HG02798 (cell line): ENCODE results near the gene LRRC10.

Experiments used
- ATAC-seq: cut with Tn5 transposase; IDR thresholded peaks from one replicate; pipeline ENCODE4 v1.9.1; 2021; ENCODE audit warnings: mild to moderate bottlenecking; ENCODE audit not compliant: unreplicated experiment, poor library complexity

Gene LRRC10, protein sequence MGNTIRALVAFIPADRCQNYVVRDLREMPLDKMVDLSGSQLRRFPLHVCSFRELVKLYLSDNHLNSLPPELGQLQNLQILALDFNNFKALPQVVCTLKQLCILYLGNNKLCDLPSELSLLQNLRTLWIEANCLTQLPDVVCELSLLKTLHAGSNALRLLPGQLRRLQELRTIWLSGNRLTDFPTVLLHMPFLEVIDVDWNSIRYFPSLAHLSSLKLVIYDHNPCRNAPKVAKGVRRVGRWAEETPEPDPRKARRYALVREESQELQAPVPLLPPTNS

DNA sequence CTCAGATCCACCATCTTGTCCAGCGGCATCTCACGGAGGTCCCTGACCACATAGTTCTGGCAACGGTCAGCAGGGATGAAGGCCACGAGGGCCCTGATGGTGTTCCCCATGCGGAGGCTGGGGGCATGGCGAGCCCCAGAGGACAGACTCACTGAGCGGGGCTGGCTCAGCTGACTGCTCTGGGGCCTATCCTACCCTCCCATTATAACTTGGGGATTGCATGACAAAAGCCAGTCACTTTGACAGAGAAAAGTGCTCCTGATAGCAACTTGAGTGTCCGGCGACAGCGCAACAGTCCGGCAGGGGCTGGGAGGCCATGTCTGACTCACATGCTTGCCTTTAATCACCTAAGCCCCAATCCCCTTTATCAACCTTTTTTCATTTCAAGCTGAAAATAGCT, at the start of gene LRRC10:
LRRC10 (minus strand) TSS at position 179 of the 400 bp plus-strand sequence; CDS start at position 110, 69 bp downstream.
- no peak for ATAC-seq

DNA sequence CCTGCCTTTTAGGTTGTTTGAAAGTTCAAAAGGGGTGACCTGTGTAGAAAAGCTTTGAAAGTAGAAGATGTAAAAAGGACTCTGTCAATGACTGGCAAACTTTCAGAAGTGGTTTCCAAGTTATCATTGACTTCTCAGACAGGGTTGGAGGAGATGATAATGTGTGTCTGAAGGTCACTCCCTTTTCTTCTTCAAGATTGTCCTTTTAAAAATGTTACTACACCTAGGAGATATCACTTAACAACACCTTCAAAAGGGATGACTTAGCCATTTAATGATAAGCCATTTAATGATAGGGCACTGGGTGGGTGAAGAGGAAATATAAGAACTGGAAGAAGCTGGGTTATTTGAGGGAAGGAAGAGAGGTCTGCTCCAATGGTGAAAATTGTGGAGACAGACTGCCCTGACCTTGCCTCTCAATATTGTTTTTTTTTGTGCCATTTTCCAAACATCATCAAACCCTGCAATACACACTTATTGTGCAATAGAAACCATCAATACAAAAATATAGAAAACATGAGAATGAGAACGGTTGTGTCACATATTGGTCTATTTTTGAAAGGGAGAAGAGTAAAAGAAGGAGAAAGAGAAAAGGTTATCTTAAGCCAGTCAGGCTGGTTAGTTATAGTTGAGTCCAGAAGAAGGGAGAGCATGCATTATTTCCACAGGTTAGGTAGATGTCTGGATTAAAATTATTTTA, 49.6 kb upstream of the LRRC10 start:
- no peak for ATAC-seq

DNA sequence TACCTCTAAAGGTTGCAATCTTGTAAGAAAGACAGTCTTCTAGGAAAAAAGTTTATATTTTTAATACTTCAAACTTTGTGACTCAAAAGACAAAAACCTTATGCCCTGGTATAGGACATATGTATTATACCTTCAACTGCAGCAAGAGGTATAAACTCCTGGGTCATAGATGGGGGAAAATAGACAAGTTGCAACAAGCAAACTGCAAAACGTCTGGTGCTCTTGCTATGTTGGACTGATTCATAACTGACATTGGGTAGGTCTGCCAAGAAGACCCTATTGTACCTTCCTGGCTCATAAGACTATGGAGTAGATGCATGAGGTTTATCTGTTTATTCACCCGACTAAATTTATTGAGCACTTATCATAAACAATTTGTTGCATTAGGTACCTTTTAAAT, 47.5 kb upstream of the LRRC10 start:
- no peak for ATAC-seq

DNA sequence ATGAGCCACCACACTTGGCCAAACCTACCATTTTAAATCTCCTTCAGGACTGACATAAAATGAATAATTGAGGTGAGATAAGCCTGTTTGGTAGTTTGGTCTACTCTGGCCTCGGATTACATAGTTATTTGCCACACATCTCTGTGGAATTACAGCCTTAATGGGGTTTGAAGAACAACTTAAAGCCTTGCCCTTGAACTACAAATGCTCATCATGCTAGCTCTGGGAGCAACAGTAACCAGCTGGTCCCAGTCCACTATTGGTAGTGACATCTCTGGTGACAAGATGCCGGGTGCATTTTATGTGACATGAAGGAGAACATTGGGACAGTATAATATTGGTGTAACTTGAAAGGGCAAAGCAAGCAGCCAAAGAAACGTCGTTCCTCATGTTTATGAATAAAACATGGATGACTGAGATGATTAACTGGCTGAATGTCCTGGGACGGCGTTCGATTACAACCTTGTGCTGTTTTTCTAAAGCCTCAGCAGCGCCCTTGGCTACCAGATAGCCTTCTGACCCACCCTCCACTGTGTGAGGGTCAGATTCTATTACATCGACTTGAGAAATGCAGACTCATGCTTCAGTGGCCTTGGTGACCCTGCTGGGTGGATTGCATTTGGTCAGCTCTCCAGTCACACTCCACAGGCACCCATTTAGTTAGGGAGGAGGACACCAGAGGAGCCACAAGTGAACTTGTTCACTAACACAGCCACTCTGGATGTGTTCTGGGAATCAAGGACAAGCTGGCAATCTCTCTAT, 46.9 kb upstream of the LRRC10 start:
- ATAC-seq, result no peak

DNA sequence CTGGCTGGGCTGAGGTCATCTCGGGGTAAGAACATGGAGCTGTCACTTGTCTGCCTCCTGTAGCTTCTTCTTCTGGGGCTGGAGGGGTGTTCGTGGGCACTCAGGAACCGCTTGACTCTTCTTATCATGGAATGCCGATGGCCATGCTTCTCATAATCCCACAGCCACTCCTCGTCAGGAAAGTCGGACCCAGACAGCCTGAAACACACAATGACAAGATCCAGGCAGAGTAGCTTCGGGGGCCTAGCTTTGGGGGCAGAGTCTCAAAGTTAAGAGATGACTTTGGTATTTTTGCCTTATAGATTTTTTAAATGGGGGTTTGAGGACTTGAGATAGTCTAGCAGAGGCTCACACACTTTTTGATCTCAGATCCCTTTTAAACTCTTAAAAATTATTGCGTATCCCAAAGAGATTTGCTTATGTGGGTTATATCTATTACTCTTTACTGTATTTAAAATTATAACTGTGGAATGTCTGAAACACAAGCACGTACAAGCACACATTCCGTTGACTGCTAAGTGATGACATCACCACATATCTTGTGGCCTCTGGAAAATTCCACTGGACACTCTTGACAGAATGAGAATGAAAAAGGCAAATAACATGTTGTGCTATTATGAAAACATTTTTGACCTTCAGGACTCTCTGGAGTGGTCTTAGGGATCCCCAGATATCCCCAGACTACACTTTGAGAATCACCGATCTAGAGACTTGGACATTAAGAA, 45.1 kb upstream of the LRRC10 start:
- no peak for ATAC-seq

DNA sequence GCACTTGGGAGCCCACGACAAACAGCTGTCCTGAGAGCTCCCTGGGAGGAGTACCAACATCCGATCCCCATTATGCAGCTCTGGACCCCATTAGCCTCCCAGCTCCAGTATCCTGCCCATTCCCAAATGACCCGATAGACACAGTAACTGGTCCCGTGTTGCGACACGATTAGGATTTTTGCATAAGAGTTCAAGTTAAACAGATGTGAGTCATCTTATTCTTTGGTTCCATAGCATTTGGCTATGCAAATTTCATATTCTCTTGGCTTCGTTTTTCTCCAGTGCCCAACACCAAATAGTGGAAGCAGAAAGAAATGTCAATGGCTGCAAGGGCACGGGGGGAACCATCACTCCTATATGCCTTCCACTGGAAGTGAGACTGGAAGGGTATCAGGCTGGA, 43.0 kb upstream of the LRRC10 start:
- ATAC-seq, result no peak

DNA sequence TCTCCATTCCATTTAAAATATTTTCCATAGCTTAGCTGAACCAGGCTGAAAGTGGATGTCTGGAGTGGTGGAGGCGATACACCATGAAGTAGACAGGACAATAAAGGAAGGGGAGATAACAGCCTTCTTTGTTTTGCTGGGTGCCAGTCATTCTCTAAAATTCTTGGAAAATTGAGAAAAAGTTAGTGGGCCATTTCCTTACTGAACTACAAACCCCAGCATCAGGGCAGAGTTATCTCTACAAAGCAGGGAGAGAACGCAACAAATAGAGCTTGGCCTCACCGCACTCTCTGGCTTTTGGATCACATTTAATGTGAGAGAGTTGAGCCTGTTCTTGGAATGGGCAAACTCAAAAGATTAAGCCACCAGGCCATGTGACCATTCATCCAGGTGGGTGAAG, 41.2 kb upstream of the LRRC10 start:
- ATAC-seq, result no peak

DNA sequence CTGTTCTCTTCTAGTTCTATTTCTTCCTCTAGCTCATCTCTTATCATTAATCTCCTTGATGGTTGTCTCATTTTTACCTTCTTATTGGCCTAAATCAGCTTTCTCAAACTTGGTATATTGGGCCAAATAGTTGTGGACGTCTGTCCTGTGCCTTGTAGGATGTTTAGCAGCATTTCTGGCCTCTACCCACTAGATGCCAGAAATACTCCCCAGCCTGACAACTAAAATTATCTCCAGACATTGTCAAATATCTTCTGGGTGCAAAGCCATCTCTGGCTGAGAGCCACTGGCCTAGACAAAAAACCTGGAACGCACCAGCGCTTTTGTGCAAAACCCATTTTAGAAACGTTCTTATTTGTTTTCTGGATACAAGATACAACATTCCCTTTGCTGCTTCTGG, 38.8 kb upstream of the LRRC10 start:
- ATAC-seq, result no peak

DNA sequence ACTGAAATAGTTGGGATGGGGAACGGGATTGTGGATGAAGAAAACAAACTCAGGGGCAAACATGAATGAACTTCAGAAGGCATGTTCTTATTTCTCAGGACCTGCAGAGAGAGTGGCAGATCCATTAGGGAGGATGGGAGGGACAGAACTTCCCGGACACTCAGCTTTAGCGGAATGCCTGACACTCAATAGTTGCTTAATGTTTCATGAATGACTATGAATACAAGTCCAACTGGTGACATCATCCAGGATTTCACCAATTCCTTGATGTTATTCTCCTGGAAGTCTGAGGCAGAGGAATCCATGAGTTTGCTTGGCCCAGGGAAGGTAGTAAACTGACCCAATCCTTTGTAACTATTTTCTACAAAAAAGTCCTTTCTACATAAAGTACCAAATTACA, 37.8 kb upstream of the LRRC10 start:
- ATAC-seq, result no peak

DNA sequence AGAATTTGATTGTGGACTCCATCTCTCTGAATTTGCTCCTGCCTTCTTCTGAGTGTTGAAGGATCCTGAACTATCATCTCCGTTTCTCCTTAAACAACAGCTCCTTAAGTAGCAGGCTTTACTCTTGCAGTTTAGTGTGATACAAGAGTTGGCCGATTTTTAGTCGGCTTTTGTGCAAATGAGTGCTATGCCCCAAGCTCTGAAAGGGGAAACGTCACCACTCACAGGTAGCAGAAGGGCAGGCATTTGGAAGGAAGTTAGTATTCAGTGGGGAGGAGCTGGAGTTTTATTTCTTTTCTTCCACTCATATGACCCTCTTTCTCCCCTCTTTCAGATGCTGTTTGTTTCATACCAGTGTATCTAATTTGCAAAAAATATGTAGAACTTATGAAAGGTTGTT, 36.5 kb upstream of the LRRC10 start:
- ATAC-seq, result no peak

DNA sequence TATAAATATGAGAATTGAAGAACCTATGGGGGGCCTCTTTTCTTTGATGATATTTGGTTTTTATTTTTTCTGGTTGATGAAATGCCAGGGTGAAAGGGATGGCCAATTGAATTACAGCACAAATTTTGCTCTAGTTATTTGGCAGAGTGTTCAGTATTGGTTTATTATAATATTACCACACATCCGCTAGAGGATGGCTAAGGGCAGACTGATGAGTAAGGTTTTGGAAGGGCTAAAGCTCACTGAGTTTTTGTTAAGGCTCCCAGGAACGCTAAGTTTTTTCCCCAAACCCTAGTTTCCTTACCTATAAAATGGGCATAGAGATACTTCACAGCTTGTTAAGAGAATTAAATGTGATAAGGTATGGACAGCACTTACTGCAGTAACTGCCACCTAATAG, 34.3 kb upstream of the LRRC10 start:
- ATAC-seq, result no peak

DNA sequence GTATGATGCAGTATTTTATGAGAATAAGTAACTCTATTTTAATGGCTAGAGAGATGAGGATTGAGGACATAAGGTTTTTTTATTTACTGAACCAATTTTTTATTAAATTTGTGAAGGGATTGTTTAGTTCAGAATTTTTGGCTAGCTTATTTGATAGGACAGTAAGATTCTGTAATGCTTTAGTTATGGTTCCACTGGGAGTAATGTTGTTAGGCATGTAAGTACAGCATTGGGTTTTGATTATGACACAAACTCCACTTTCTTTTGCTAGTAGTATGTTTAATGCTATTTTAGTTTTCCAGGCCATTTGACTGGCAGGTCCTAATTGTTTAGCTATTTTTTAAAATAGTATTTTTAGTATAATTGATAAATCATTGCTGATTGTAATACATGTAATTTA, 33.8 kb upstream of the LRRC10 start:
- no peak for ATAC-seq

DNA sequence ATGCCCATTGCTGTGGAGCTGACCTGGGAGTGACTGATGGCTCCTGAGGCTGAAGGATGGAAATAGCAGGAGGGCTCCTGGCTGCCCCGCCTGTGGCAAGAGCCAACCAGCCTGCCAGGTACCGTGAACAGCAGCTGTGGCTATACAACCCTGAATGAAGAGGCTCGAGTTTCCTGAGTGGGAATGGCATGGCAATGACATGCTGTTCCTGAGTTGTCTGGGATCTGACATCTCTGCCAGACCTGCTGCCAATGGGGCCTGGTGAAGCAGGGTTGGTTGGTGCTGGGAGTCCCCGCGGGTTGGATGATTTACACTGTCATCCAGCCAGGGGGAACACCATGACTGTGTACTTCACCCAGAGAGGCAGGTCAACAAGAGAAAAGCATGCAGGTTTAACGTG, 31.8 kb upstream of the LRRC10 start:
- no peak for ATAC-seq

DNA sequence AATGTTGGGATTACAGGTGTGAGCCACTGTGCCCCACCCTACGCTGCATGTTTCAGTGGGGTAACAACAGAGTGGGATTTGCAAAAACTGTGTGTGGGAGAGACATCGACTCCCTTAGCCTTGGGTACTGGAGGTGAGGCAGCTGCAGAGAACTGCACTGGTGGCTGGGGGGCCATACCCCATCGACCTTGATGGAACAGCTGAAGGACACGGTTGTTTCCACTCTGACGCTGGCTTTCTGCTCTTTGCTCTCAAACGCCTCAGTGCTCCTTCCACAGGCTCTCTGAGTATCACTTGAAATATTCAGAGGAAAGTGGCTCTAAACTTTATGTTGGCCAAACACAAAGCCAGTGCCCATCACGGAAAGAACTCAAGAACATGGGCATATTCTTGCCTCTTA, 30.8 kb upstream of the LRRC10 start:
- ATAC-seq, result no peak

DNA sequence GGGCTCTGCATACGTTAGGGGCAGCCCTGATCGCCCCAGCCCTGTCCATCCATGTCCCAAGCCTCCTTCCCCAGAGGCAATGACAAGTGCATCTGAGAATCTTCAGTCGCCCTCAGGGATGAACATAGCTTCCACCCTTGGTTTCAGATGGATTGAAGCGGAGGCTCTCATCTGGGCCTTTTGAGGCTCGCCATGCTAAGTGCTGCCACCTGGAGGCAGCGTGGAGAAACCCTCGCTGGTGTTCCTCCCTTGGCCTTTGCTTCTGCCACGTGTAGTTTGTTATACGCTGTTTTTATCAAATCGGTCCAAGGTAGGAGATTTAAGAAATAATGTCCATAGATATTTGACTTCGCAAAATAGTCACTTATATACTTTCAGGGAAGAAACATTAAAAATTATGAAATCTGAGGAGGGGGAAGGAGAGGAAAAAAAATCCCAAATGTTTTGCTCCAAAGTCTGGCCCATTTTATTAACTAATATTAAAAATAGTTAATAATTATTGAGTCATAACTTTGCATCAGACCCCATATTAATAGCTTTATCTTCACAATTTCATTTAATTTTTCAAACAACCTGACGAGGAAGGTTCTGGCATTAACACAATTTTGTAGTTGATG, 28.8 kb upstream of the LRRC10 start:
- peak; percentile 92 for ATAC-seq

DNA sequence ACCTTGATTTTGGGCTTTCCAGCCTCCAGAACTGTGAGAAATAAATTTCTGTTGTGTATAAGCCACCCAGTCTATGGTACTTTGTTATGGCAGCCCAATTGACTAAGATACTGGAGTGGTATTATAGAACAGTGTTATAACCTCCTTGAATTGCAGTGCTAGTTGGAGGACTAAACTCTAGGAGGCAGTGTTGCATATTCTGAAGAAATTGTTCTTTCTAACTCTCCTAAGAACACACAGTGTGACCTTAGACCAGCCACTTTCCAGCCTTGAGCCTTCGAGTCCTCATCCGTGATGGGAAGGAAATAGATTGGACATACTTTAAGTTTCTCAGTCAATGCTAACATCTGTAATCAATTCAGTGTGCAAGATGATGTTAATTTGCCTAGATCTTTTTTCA, 22.4 kb upstream of the LRRC10 start:
- ATAC-seq, result no peak

DNA sequence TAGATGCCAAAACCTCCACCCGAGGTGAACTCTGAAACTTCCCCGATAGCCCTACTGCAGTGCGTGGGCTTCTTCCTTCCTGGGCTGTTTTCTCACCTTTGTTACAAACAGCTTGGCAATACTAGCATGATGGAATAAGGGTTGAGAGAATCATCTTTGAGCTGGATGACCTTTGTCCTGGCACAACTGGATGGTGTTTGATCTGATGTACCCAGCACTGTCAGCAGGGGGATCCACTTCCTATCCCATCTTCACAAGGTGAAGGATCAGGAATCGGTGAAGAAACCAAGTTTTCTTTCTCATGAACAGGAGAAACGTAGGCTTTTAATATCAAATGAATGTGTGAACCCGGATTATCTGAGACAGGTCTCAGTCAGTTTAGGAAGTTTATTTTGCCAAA, 19.5 kb upstream of the LRRC10 start:
- ATAC-seq, result no peak

DNA sequence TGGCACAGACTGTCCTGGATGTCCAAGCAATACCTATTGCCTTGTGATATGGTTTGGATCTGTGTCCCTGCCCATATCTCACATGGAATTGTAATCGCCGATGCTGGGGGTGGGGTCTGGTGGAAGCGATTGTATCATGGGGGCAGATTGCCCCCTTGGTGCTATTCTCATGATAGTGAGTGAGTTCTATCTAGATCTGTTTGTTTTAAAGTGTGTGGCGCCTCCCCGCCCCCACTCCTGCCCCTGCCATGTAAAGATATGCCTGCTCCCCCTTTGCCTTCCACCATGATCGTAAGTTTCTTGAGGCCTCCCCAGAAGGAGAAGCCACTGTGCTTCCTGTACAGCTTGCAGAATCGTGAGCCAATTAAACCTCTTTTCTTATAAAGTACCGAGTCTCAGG, 16.8 kb upstream of the LRRC10 start:
- ATAC-seq, result no peak

DNA sequence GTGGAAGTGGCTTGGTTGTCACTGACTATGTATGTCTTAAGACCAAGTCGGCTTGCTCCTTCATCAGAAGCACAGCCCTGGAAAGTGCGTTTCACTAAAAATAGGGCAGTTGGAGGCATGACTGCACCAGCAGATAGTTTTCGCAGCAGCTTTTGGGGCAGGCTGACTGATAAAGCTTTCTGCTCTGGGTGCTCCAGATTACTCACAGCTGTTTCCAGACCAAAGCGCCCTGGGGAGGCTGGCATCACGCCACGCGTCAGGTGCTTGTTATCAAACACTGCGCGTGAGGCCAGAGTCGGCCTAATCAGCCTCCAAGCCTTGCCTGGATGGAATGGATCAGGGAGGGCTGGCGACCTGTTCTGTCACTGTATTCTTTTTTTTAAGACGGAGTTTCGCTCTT, 13.3 kb upstream of the LRRC10 start:
- no peak for ATAC-seq

DNA sequence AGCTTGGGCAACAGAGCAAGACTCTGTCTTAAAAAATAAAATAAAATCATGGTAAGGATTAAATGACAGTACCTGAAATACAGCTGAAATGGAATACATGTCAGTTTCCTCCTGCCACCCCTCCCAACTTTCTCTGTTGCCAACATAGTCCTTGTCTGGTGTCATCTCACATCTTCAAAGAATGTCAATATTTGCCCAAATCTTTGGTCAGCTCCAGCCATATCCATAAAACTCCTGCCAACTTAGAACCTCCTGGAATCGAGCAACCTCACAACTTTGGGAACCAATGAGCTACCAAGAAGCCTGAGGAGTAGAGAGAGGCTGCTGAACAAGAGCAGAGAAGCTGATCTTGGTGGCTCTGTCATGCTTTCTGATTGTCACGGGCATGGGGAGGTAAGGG, 10.8 kb upstream of the LRRC10 start:
- no peak for ATAC-seq
